Nucleus accumbens (tissue), 56 donors: ENCODE results near the gene PPIF.

Experiments
- DNase-seq, 56 donors: peaks; one replicate each; lab custom pipeline; 2025; lab: John Stamatoyannopoulos, UW

Gene PPIF

GRCh38 chr10:79347226-79347893, at the start of gene PPIF:
PPIF (plus strand) TSS chr10:79347469; CDS start chr10:79347549, 80 bp downstream.
- DNase-seq, result peak; percentile 26 to 97 (median 87)

GRCh38 chr10:79298403-79299244, 48.6 kb upstream of the PPIF start:
- DNase-seq, result peak in 4 of 56 donors; percentile 27 to 63 (median 34)

GRCh38 chr10:79299397-79300241, 47.6 kb upstream of the PPIF start:
- DNase-seq, result no peak

- DNase-seq, result no peak
These were observed 46.6 kb upstream of the PPIF start for GRCh38 chr10:79300711-79301110.

- no peak for DNase-seq
These were observed 45.3 kb upstream of the PPIF start for GRCh38 chr10:79301754-79302530.

GRCh38 chr10:79303631-79304478, 43.4 kb upstream of the PPIF start:
- DNase-seq, result no peak

- DNase-seq, result no peak
These were observed 42.7 kb upstream of the PPIF start for GRCh38 chr10:79304479-79305087.

- no peak for DNase-seq
These were observed 41.8 kb upstream of the PPIF start for GRCh38 chr10:79305515-79305914.

- no peak for DNase-seq
These were observed 41.3 kb upstream of the PPIF start for GRCh38 chr10:79305988-79306387.

- DNase-seq, result no peak
These were observed 40.5 kb upstream of the PPIF start for GRCh38 chr10:79306644-79307220.

- no peak for DNase-seq
These were observed 39.3 kb upstream of the PPIF start for GRCh38 chr10:79308016-79308415.

- no peak for DNase-seq
These were observed 38.2 kb upstream of the PPIF start for GRCh38 chr10:79308969-79309665.

GRCh38 chr10:79310200-79310865, 36.9 kb upstream of the PPIF start:
- DNase-seq, result peak in 10 of 56 donors; percentile 27 to 61 (median 35)

- DNase-seq, result peak in 6 of 56 donors; percentile 32 to 59 (median 43)
These were observed 36.2 kb upstream of the PPIF start for GRCh38 chr10:79310911-79311573.

GRCh38 chr10:79311581-79312407, 35.5 kb upstream of the PPIF start:
- peak in 19 of 56 donors; percentile 22 to 70 (median 39) for DNase-seq
